ENCODE measurements around the gene NPAS2. TPM values are rescaled to one million over a fixed set of nuclear protein-coding genes. Genes with fewer than 3 reads are reported as not detected.

NPAS2 gene
- total RNA-seq, 2 donors from 2014 or later: 29.2 to 50.8 TPM

DNA sequence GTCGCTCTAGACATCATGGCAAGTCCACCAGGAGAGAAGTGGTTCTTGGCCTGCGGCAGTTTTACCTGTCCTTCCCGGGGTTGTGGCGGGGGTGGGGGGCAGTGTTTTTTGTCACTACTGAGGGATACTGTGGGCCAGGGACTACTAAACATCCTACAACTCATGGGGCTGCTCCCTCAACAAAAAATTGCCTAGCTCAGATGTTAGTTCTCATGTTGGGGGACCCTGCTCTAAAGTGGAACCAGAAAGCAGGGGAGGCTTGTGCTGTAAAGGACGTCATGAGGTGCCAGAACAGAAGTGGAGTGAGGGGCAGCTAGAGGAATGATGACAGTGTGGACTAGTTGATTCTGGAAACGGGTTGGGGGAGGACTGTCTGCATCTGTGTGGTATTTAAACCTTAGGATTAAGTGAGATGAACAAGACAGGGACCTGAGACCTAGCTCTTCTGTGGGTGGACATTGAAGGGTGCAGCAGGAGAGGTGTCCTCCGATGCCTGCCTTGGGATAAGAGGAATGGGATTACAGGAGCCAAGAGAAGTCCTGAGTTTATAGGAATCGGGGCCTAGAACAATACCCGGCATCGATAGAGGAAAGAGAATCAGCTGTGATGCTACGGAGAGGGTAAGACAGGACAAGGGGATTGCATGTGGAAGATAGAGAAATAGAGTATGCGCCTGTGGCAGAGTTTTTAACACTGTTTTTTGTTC is 184.8 kb downstream of the NPAS2 start:
- no peak for DNase-seq (ENCODE audit: low spot score)
- peaks cover 39% of the 10 kb centered on the region for H3K36me3 ChIP-seq
- no peaks in the 10 kb centered on the region for H3K27me3 ChIP-seq (replicated peaks; ENCODE audit: insufficient read depth)
- ATAC-seq (ENCODE audit: insufficient number of reproducible peaks, low FRiP score, low read depth): no peak
- H3K9me3 ChIP-seq: no peaks in the 10 kb centered on the region
- TF ChIP-seq, protein P1, sequence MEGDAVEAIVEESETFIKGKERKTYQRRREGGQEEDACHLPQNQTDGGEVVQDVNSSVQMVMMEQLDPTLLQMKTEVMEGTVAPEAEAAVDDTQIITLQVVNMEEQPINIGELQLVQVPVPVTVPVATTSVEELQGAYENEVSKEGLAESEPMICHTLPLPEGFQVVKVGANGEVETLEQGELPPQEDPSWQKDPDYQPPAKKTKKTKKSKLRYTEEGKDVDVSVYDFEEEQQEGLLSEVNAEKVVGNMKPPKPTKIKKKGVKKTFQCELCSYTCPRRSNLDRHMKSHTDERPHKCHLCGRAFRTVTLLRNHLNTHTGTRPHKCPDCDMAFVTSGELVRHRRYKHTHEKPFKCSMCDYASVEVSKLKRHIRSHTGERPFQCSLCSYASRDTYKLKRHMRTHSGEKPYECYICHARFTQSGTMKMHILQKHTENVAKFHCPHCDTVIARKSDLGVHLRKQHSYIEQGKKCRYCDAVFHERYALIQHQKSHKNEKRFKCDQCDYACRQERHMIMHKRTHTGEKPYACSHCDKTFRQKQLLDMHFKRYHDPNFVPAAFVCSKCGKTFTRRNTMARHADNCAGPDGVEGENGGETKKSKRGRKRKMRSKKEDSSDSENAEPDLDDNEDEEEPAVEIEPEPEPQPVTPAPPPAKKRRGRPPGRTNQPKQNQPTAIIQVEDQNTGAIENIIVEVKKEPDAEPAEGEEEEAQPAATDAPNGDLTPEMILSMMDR (IDR thresholded peaks at IDR 0.05): no peak
- H3K4me1 ChIP-seq (ENCODE audit: control insufficient read depth in 1 of 2, low read depth in 2 of 2): peaks cover 4 to 22% of the 10 kb centered on the region in 2 donors
- no peak overlapping the region for H3K4me3 ChIP-seq
- no peak overlapping the region for H3K27ac ChIP-seq

DNA sequence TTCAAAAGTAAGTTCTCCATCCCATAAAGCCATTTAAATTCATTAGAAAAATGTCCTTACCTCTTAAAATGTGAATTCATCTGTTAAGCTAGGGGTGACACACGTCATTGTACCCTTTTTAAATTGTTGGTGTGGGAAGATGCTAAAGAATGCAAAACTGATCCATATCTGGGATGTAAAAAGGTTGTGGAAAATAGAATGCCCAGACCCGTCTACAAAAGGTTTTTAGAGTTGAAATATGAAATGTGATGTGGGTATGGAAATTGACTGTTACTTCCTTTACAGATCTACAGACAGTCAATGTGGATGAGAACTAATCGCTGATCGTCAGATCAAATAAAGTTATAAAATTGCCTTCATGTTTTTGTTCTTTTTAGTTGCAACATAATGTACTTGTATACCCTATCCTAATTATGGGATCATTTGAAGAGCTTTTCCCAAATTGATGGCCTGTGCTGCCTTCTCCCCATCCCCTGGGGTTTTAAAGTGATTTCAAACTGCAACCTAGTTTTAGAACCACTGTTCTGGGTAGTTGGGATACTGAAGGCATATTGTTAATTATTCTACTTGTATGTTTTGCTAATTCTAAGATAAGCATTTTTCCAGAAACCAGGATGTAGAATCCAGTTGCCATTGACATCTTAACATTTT is 186.3 kb downstream of the NPAS2 start:
- TF ChIP-seq, protein P1 (IDR thresholded peaks at IDR 0.05): no peak
- ATAC-seq (ENCODE audit: insufficient number of reproducible peaks, low FRiP score, low read depth): no peak
- H3K36me3 ChIP-seq: peaks cover 44% of the 10 kb centered on the region

DNA sequence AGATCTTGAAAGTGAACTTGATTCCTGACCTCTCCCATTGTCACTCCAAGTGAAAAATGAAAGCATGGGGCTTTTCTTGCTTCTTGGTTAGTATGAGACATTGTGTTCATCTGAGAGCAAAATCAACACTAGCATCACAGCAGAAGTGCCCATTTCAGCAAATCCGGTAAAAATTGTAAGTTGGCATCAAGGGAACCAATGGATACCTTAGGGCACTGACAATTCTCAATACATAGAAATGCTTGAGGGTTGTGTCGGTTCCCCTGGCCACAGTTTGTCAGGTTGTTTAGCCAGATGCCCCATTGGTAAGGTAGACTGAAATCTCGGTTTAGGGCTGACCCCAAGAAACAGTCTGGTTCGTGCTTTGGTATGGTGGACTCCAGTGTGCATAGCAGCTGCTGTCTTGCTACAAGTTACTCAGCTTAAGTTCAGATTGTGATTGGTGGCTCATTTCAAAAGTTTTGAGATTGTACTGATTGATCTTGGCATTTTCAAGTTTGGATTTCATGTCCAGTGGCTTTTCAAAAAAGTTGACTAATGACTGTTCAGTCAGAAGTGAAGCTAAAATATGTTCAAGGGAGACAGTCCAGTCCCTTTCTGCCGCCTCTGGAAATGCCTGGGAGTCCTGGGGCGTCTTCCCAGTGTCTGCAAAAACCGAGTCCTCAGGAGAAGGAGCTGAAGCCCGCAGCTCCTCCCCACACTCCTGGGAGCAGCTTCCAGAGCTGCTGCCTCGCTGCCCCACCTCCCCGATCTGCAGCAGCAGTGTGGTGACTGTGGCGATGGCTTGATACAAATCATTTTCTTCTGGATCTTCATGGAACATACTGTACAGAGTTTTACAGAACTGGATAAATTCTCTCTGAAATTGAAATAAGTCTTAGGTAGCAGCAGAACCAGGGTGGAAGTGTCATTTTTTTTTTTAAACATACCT is 187.7 kb downstream of the NPAS2 start:
- Histone ChIP-seq H3K27ac (no peak overlapping the region), H3K4me1 (ENCODE audit: control insufficient read depth in 1 of 2, low read depth in 2 of 2) (peaks cover 4 to 17% of the 10 kb centered on the region in 2 donors), H3K9me3 (no peaks in the 10 kb centered on the region), H3K36me3 (peaks cover 44% of the 10 kb centered on the region), H3K4me3 (no peak overlapping the region), H3K27me3 (replicated peaks; ENCODE audit: insufficient read depth) (no peaks in the 10 kb centered on the region)
- ATAC-seq (ENCODE audit: insufficient number of reproducible peaks, low FRiP score, low read depth): no peak
- no peak for DNase-seq (ENCODE audit: low spot score)
- TF ChIP-seq, protein P1 (IDR thresholded peaks at IDR 0.05): no peak

More for the DNA sequence above, 186.3 kb downstream of the NPAS2 start:
- no peak overlapping the region for H3K4me3 ChIP-seq
- H3K27me3 ChIP-seq (replicated peaks; ENCODE audit: insufficient read depth): no peaks in the 10 kb centered on the region
- no peak overlapping the region for H3K27ac ChIP-seq
- DNase-seq (ENCODE audit: low spot score): no peak
- H3K4me1 ChIP-seq (ENCODE audit: control insufficient read depth in 1 of 2, low read depth in 2 of 2): peaks cover 4 to 22% of the 10 kb centered on the region in 2 donors
- no peaks in the 10 kb centered on the region for H3K9me3 ChIP-seq

DNA sequence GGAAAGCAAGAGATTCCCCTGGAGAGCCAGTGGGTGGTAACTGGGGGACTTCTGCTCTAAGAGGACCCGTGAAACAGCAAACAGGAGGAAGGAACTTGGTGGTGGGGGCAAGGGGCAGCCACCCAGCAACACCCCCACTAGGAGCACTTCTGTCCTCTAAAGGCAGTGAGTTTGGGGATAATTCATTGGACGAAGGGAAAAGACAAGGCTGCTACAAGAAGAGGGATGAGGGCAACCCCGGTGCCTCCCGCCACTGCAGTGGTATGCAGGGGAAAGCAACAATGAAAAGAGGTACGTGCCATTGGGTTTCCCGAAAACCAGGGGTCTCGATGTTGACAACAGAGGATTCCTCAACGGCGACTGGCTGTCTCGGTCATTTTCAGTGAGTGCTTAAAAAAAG is 191.2 kb downstream of the NPAS2 start:
- H3K4me3 ChIP-seq: no peak overlapping the region
- no peak for ATAC-seq (ENCODE audit: insufficient number of reproducible peaks, low FRiP score, low read depth)
- no peak for DNase-seq (ENCODE audit: low spot score)
- no peaks in the 10 kb centered on the region for H3K27me3 ChIP-seq (replicated peaks; ENCODE audit: insufficient read depth)
- TF ChIP-seq, protein P1 (IDR thresholded peaks at IDR 0.05): no peak
- H3K4me1 ChIP-seq (ENCODE audit: control insufficient read depth in 1 of 2, low read depth in 2 of 2): no peaks in the 10 kb centered on the region
- H3K9me3 ChIP-seq: no peaks in the 10 kb centered on the region
- peaks cover 27% of the 10 kb centered on the region for H3K36me3 ChIP-seq
- no peak overlapping the region for H3K27ac ChIP-seq
